Fibroblast of mammary gland (primary cell): ENCODE results near the gene ATRAID.
A peak's percentile ranks its signal among the peaks of the same experiment; 100 is the strongest.

Experiments used
- DNase-seq: peaks from one replicate; pipeline ENCODE4 v3.0.0-alpha.2; 2010; ENCODE audit warnings: low read depth
- H3K4me3 ChIP-seq: 2 replicates; pipeline ENCODE4 v1.5.1; 2011; ENCODE audit warnings: low read depth, mild to moderate bottlenecking, low read length, moderate library complexity; ENCODE audit not compliant: control insufficient read depth
- TF ChIP-seq, protein P1 (sequence below): conservative IDR thresholded peaks from 2 replicates; pipeline ENCODE4 v1.5.1; 2011; ENCODE audit warnings: low read depth, low read length, inconsistent platforms; ENCODE audit not compliant: control insufficient read depth, insufficient read depth

ATRAID gene, protein sequence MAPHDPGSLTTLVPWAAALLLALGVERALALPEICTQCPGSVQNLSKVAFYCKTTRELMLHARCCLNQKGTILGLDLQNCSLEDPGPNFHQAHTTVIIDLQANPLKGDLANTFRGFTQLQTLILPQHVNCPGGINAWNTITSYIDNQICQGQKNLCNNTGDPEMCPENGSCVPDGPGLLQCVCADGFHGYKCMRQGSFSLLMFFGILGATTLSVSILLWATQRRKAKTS

GRCh38 chr2:27211943-27212625 lies at the start of gene ATRAID, which contains the start of gene SLC5A6:
TSS of gene ATRAID (plus strand) at chr2:27212041. CDS start at chr2:27212369, 328 bp downstream.
TSS of gene SLC5A6 (minus strand) at chr2:27212268. CDS start at chr2:27207650, 4,618 bp downstream.
- peak; percentile 80 for DNase-seq
- TF ChIP-seq, protein P1, sequence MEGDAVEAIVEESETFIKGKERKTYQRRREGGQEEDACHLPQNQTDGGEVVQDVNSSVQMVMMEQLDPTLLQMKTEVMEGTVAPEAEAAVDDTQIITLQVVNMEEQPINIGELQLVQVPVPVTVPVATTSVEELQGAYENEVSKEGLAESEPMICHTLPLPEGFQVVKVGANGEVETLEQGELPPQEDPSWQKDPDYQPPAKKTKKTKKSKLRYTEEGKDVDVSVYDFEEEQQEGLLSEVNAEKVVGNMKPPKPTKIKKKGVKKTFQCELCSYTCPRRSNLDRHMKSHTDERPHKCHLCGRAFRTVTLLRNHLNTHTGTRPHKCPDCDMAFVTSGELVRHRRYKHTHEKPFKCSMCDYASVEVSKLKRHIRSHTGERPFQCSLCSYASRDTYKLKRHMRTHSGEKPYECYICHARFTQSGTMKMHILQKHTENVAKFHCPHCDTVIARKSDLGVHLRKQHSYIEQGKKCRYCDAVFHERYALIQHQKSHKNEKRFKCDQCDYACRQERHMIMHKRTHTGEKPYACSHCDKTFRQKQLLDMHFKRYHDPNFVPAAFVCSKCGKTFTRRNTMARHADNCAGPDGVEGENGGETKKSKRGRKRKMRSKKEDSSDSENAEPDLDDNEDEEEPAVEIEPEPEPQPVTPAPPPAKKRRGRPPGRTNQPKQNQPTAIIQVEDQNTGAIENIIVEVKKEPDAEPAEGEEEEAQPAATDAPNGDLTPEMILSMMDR: no peak
- peak within 1 kb of the TSS; percentile 82 for H3K4me3 ChIP-seq

GRCh38 chr2:27162151-27163121 lies 49.4 kb upstream of the ATRAID start:
- DNase-seq: peak; percentile 26
- no peak overlapping the region for H3K4me3 ChIP-seq
- TF ChIP-seq, protein P1: no peak

DNA sequence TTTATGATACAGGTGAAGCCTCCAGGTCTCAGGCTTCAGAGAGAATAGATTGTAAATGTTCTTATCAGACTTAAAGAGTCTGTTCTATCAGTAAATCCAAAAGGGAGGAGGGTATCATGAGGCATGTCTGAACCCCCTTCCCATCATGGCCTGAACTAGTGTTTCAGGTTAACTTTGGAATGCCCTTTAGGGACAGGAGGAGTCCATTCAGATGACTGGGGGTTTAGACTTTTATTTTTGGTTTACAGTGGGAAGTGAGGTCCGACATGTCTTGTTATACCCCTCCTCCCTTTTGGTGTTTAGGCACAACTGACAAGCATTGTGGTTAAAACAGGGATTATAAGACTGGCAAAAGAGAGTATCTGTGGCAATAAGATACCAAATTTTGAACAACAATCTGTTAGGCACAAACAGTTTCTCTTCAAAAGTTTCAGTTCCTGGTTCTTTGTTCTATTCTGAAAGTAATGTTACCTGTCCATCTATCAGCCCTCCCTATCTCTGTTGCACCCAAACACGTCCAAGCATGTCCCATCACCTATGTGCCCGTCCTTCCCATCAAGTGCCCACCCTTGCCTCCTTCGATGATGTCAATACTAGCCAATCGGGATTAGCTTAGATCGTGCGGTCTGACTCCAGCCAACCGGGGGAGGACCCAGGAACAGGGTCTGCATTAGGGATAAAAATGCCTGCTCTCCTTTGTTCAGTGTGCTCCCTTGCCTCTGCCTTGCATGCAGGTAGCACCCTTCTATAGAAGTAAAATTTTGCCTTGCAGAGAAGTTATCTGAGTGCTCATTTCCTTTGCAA lies 46.7 kb upstream of the ATRAID start:
- DNase-seq: no peak
- H3K4me3 ChIP-seq: no peak overlapping the region
- TF ChIP-seq, protein P1: no peak

- DNase-seq: no peak
- H3K4me3 ChIP-seq: no peak overlapping the region
- TF ChIP-seq, protein P1: no peak
Measured at GRCh38 chr2:27170581-27171337, 41.1 kb upstream of the ATRAID start.

- TF ChIP-seq, protein P1: no peak
- H3K4me3 ChIP-seq: no peak overlapping the region
- DNase-seq: peak; percentile 28
Measured at GRCh38 chr2:27171351-27171848, 40.4 kb upstream of the ATRAID start.
